Naive thymus-derived CD8-positive, alpha-beta T cell (primary cell): ENCODE data around the gene PADI3. TPM values are rescaled to one million over a fixed set of nuclear protein-coding genes. Genes with fewer than 3 reads are reported as not detected.

Experiments used
- ATAC-seq, 2 donors: fragments of 150-1000 bp; cut with Tn5 transposase in 1 of 2; sonication (Bioruptor Pico), chemical (Tn5 transposase) in 1 of 2; 1 replicate in 1 of 2; 2 replicates in 1 of 2; pipeline ENCODE4 v1.10.0; 2021; ENCODE audit warnings: mild to moderate bottlenecking in 2 of 2, moderate library complexity in 2 of 2
- POLR2A ChIA-PET: fragments of 350-600 bp; sonication (Branson Sonifier 250); formaldehyde crosslinking; loops from one replicate; lab custom pipeline; 2021; ENCODE audit warnings: antibody characterized with exemption; lab: Charles Lee
- DNase-seq, 10 donors: peaks; one replicate each; pipeline versions ENCODE4 v3.0.0 to v3.0.0-alpha.2; 2020 to 2022
- H3K27ac Mint-ChIP-seq, 10 donors: one replicate each; pipeline ENCODE4 v1.8.0; 2020 to 2022; ENCODE audit warnings: mild to moderate bottlenecking in 10 of 10, mixed read lengths in 10 of 10, moderate library complexity in 4 of 10, inconsistent platforms in 1 of 10
- H3K27me3 Mint-ChIP-seq, 5 donors: one replicate each; pipeline ENCODE4 v1.8.0; 2021 to 2022; ENCODE audit warnings: mixed read lengths in 5 of 5
- H3K36me3 Mint-ChIP-seq, 3 donors: one replicate each; pipeline ENCODE4 v1.8.0; 2020 to 2022; ENCODE audit warnings: mixed read lengths in 3 of 3, mild to moderate bottlenecking in 2 of 3, inconsistent platforms in 1 of 3
- H3K4me1 Mint-ChIP-seq, 4 donors: one replicate each; pipeline ENCODE4 v1.8.0; 2021 to 2022; ENCODE audit warnings: mixed read lengths in 4 of 4
- H3K4me3 Mint-ChIP-seq, 10 donors: one replicate each; pipeline ENCODE4 v1.8.0; 2020 to 2022; ENCODE audit warnings: mild to moderate bottlenecking in 10 of 10, mixed read lengths in 10 of 10, moderate library complexity in 6 of 10, inconsistent platforms in 1 of 10
- H3K9me3 Mint-ChIP-seq, 9 donors: one replicate each; pipeline ENCODE4 v1.8.0; 2020 to 2022; ENCODE audit warnings: mixed read lengths in 9 of 9, mild to moderate bottlenecking in 3 of 9, inconsistent platforms in 1 of 9, moderate library complexity in 1 of 9
- polyA plus RNA-seq, 3 donors: library from polyadenylated mRNA; unstranded; fragments of 300-500 nt; fragmentation: Illumina TruSeq; gene quantifications; one replicate each; pipeline ENCODE4 v1.2.3, GENCODE V29; 2021
- total RNA-seq, 8 experiments: library from RNA in 2 of 8; stranded (reverse) in 2 of 8; gene quantifications; one replicate each; pipeline ENCODE4 v1.2.3 and lab custom pipeline; 2021 to 2026

Gene PADI3
- total and polyA plus RNA-seq, 5 experiments from 2014 or later: not detected

GRCh38 chr1:17246971-17247370 lies 1.9 kb upstream of the PADI3 start:
- Mint-ChIP-seq H3K27me3 (peaks cover 2 to 27% (median 7%) of the 10 kb centered on the region in 5 donors), H3K4me1 (no peaks in the 10 kb centered on the region), H3K27ac (no peak overlapping the region), H3K9me3 (no peaks in the 10 kb centered on the region), H3K4me3 (no peak overlapping the region), H3K36me3 (no peaks in the 10 kb centered on the region)
- POLR2A ChIA-PET: no interaction called here
- ATAC-seq: no peak
- DNase-seq: no peak

GRCh38 chr1:17250601-17251000 lies 1.7 kb downstream of the PADI3 start:
- no peak for DNase-seq
- Mint-ChIP-seq H3K27me3 (peaks cover 2 to 25% (median 6%) of the 10 kb centered on the region in 5 donors), H3K4me3 (no peak overlapping the region), H3K36me3 (no peaks in the 10 kb centered on the region), H3K27ac (no peak overlapping the region), H3K9me3 (no peaks in the 10 kb centered on the region), H3K4me1 (no peaks in the 10 kb centered on the region)
- ATAC-seq: no peak
- POLR2A ChIA-PET: no interaction called here

DNA sequence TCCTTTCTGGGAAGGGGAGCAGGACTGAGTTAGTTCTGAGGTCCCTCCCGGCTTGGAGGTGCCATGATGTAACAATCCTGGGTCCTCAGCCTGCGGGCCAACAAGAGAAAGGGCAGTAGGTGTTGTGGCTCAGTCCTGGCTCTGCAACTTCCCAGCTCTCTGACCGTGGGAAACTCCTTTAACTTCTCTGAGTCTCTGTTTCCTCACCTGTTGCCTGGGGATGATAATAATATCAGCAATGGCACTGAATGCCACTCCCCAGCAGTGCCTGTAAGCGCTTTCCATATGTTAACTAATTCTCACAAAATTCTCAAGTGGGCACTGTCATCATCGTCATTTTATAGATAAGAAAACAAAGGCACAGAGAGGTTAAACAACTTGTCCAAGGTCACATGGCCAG lies 2.3 kb downstream of the PADI3 start:
- H3K4me1 Mint-ChIP-seq: no peaks in the 10 kb centered on the region
- DNase-seq (no peak), ATAC-seq (no peak)
- POLR2A ChIA-PET: no interaction called here
- H3K27me3 Mint-ChIP-seq: peaks cover 2 to 30% (median 11%) of the 10 kb centered on the region in 5 donors
- H3K27ac Mint-ChIP-seq: no peak overlapping the region
- H3K36me3 Mint-ChIP-seq: no peaks in the 10 kb centered on the region
- H3K4me3 Mint-ChIP-seq: no peak overlapping the region
- no peaks in the 10 kb centered on the region for H3K9me3 Mint-ChIP-seq

DNA sequence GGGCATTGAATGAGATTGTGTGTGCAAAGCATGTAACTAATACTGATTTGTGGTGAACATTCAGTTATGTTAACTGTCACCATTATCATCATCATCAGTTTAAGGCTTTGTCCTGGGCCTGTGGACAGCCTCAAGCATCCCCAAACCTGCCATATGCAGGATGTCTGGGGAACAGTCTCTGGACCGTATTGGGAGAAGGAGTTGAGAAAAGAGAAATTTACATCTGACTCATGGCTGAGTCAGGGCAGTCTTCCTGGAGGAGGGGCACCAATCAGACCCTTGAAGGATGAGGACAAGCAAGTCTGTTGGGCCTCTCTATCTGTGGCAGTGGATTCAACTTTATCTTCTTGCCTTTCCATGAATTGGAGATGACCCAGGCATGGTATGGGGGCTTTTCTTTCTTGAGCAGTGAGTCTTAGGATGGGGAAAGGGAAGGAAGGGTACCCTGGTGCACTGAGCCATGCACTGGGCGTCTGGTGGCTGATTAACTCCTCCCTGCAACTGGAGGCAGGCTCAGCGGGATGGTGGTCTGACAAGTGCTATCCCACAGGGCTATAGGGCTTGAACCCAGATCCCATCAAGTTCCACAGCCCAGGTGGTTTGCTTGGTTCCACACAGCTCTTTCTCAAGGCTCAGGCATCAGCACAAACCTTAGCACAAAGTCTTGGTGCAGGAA lies 2.9 kb downstream of the PADI3 start:
- H3K27ac Mint-ChIP-seq: peak overlapping the region in 1 of 10 donors; percentile 40
- no peak for DNase-seq
- peaks cover 2 to 30% (median 11%) of the 10 kb centered on the region in 5 donors for H3K27me3 Mint-ChIP-seq
- no peaks in the 10 kb centered on the region for H3K4me1 Mint-ChIP-seq
- H3K36me3 Mint-ChIP-seq: no peaks in the 10 kb centered on the region
- POLR2A ChIA-PET: no interaction called here
- ATAC-seq: no peak
- no peaks in the 10 kb centered on the region for H3K9me3 Mint-ChIP-seq
- no peak overlapping the region for H3K4me3 Mint-ChIP-seq

GRCh38 chr1:17255336-17255735 lies 6.4 kb downstream of the PADI3 start:
- Mint-ChIP-seq H3K27me3 (peaks cover 2 to 36% (median 23%) of the 10 kb centered on the region in 5 donors), H3K4me3 (no peak overlapping the region), H3K4me1 (no peaks in the 10 kb centered on the region), H3K9me3 (no peaks in the 10 kb centered on the region), H3K27ac (no peak overlapping the region), H3K36me3 (no peaks in the 10 kb centered on the region)
- POLR2A ChIA-PET: interaction anchor here (0.9 kb wide), 1 partner anchor 30 kb away, joined by 3 read pairs; no protein-coding TSS in a partner anchor
- no peak for DNase-seq
- no peak for ATAC-seq

DNA sequence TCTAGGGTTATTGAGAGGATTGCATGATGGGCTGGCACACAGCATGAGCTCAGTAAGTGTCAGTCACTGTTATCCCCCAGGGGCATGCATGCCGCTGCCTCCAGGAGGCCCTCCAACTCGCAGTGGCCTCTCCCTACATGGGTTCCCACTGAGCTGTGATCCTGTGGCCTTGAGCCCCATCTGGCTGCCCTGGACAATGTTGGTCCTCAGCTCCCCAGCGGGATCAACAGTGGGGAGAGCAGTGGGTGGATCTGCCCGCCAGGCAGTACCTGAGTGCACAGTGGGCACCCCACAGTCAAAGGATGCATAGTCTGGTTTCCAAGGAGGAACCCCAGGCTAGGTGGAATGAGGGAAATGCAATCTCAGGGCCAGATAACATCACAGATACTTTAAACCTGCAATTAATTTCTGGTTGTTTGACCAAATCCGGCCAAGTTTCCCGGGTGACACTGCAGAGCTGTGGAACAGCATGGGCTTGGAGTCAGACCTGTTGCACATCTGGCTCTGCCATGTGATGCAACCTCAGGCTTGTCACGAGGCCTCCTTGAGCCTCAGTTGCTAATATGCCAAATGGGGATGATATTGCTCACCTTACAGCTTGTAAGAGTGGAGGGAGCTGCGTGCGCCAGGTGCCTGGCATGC lies 9.3 kb downstream of the PADI3 start:
- ATAC-seq (no peak), DNase-seq (no peak)
- H3K4me1 Mint-ChIP-seq: no peaks in the 10 kb centered on the region
- H3K27ac Mint-ChIP-seq: no peak overlapping the region
- POLR2A ChIA-PET: no interaction called here
- H3K4me3 Mint-ChIP-seq: no peak overlapping the region
- H3K27me3 Mint-ChIP-seq: peaks cover 4 to 26% (median 18%) of the 10 kb centered on the region in 5 donors
- no peaks in the 10 kb centered on the region for H3K36me3 Mint-ChIP-seq
- peaks cover 0 to 4% (median 0%) of the 10 kb centered on the region in 9 donors for H3K9me3 Mint-ChIP-seq

- POLR2A ChIA-PET: no interaction called here
- H3K27ac Mint-ChIP-seq: no peak overlapping the region
- no peak overlapping the region for H3K4me3 Mint-ChIP-seq
- ATAC-seq (no peak), DNase-seq (no peak)
- peaks cover 4 to 26% (median 18%) of the 10 kb centered on the region in 5 donors for H3K27me3 Mint-ChIP-seq
- no peaks in the 10 kb centered on the region for H3K36me3 Mint-ChIP-seq
- no peaks in the 10 kb centered on the region for H3K4me1 Mint-ChIP-seq
- H3K9me3 Mint-ChIP-seq: peaks cover 0 to 4% (median 0%) of the 10 kb centered on the region in 9 donors
These were observed 9.8 kb downstream of the PADI3 start for GRCh38 chr1:17258758-17259130.

DNA sequence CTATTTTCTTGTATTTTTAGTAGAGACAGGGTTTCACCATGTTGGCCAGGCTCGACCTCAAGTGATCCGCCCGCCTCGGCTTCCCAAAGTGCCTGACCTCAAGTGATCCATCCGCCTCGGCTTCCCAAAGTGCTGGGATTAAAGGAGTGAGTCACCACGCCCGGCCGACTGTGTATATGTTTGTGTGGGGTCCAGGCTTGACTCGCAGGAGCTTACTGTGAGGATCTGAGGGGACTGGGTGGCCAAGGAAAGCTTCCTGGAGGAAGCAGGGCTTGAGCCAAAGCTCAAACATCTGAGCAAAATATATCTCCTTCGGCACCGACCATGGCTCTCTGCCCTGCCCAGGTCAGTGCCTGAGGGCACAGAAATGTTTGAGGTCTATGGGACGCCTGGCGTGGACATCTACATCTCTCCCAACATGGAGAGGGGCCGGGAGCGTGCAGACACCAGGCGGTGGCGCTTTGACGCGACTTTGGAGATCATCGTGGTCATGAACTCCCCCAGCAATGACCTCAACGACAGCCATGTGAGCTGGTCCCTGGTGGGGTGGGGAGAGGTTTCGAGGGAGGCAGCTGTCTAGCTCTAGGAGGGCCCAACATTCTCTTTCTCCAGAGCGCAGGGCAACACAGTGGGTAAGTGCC lies 10.5 kb downstream of the PADI3 start:
- DNase-seq (no peak), ATAC-seq (no peak)
- Mint-ChIP-seq H3K4me3 (no peak overlapping the region), H3K4me1 (no peaks in the 10 kb centered on the region), H3K27me3 (peaks cover 4 to 26% (median 18%) of the 10 kb centered on the region in 5 donors), H3K27ac (peak overlapping the region in 1 of 10 donors; percentile 29), H3K36me3 (no peaks in the 10 kb centered on the region), H3K9me3 (peaks cover 0 to 4% (median 0%) of the 10 kb centered on the region in 9 donors)
- POLR2A ChIA-PET: no interaction called here

- H3K4me1 Mint-ChIP-seq: no peaks in the 10 kb centered on the region
- DNase-seq (no peak), ATAC-seq (no peak)
- no peak overlapping the region for H3K4me3 Mint-ChIP-seq
- H3K36me3 Mint-ChIP-seq: no peaks in the 10 kb centered on the region
- POLR2A ChIA-PET: no interaction called here
- peaks cover 4 to 26% (median 18%) of the 10 kb centered on the region in 5 donors for H3K27me3 Mint-ChIP-seq
- H3K27ac Mint-ChIP-seq: no peak overlapping the region
- peaks cover 0 to 4% (median 0%) of the 10 kb centered on the region in 9 donors for H3K9me3 Mint-ChIP-seq
These were observed 11.4 kb downstream of the PADI3 start for GRCh38 chr1:17260264-17260663.

GRCh38 chr1:17260738-17261137 lies 11.8 kb downstream of the PADI3 start:
- H3K36me3 Mint-ChIP-seq: no peaks in the 10 kb centered on the region
- H3K4me1 Mint-ChIP-seq: no peaks in the 10 kb centered on the region

GRCh38 chr1:17263936-17264335 lies 15.0 kb downstream of the PADI3 start:
- Mint-ChIP-seq H3K27ac (no peak overlapping the region), H3K4me3 (no peak overlapping the region), H3K4me1 (no peaks in the 10 kb centered on the region), H3K36me3 (no peaks in the 10 kb centered on the region), H3K9me3 (peaks cover 0 to 4% (median 0%) of the 10 kb centered on the region in 9 donors), H3K27me3 (peaks cover 0 to 18% (median 8%) of the 10 kb centered on the region in 5 donors)
- POLR2A ChIA-PET: interaction anchor here (0.9 kb wide), 1 partner anchor 16 kb away, joined by 3 read pairs; no protein-coding TSS in a partner anchor
- no peak for ATAC-seq
- no peak for DNase-seq

More at GRCh38 chr1:17260738-17261137, 11.8 kb downstream of the PADI3 start:
- Mint-ChIP-seq H3K9me3 (peaks cover 0 to 4% (median 0%) of the 10 kb centered on the region in 9 donors), H3K27me3 (peaks cover 4 to 23% (median 18%) of the 10 kb centered on the region in 5 donors), H3K27ac (no peak overlapping the region), H3K4me3 (no peak overlapping the region)
- ATAC-seq: no peak
- POLR2A ChIA-PET: no interaction called here
- DNase-seq: no peak

DNA sequence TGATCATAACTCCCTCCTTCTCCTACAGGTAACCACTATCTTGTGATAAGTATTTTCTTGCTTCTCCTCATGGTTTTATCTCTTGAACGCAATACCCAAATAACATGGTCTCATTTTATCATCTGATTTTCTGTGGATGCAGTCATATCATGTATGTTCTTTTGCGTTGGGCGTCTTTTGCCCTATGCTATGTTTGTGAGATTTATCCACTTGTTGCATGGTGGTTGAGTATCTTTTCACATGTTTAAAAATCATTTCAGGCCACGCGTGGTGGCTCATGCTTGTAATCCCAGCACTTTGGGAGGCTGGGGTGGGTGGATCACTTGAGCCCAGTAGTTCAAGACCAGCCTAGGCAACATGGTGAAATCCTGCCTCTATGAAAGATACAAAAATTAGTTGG lies 15.6 kb downstream of the PADI3 start:
- Mint-ChIP-seq H3K4me3 (no peak overlapping the region), H3K36me3 (no peaks in the 10 kb centered on the region), H3K27ac (no peak overlapping the region), H3K9me3 (peaks cover 0 to 4% (median 0%) of the 10 kb centered on the region in 9 donors), H3K27me3 (peaks cover 0 to 15% (median 5%) of the 10 kb centered on the region in 5 donors), H3K4me1 (no peaks in the 10 kb centered on the region)
- ATAC-seq: no peak
- no peak for DNase-seq
- POLR2A ChIA-PET: interaction anchor here (0.9 kb wide), 1 partner anchor 16 kb away, joined by 3 read pairs; no protein-coding TSS in a partner anchor

GRCh38 chr1:17265162-17265561 lies 16.3 kb downstream of the PADI3 start:
- no peaks in the 10 kb centered on the region for H3K36me3 Mint-ChIP-seq
- ATAC-seq (no peak), DNase-seq (no peak)
- peaks cover 0 to 4% (median 0%) of the 10 kb centered on the region in 9 donors for H3K9me3 Mint-ChIP-seq
- H3K27me3 Mint-ChIP-seq: peaks cover 0 to 8% (median 5%) of the 10 kb centered on the region in 5 donors
- POLR2A ChIA-PET: no interaction called here
- H3K27ac Mint-ChIP-seq: no peak overlapping the region
- H3K4me3 Mint-ChIP-seq: no peak overlapping the region
- H3K4me1 Mint-ChIP-seq: no peaks in the 10 kb centered on the region
